ENCODE data around the gene TGFBR3. TPM values are rescaled to one million over a fixed set of nuclear protein-coding genes. Genes with fewer than 3 reads are reported as not detected.
A peak's percentile ranks its signal among the peaks of the same experiment; 100 is the strongest.

The TGFBR3 gene
- total RNA-seq, 1 donor from 2014 or later, result 4.9 TPM

DNA sequence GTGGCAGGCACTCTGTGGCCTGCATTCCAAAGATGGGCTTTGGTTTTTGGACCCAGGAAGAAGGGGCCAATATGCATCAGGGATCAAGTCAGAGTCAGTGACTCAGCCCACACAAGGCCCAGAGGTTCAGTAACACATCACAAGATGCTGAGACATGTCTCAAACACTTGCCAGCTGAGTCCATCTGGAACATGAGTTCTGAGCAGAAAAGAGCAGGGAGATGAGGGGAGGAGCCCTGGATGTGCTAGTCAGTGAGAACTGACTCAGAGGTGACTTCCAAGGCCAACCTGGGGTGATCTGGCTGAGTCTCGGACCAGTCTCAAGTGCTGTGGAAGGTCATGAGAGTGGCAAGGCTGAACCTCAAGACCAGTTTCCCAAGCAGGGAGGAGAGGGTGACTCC, 235.2 kb downstream of the TGFBR3 start:
- no peak for TF ChIP-seq CTCF (IDR thresholded peaks at IDR 0.05; ENCODE audit: unreplicated experiment)
- no peaks in the 10 kb centered on the region for H3K9me3 Mint-ChIP-seq (ENCODE audit: low read depth)
- no peaks in the 10 kb centered on the region for H3K36me3 Mint-ChIP-seq (ENCODE audit: insufficient read depth)
- H3K4me1 Mint-ChIP-seq (ENCODE audit: low read depth), result no peaks in the 10 kb centered on the region
- H3K27me3 Mint-ChIP-seq, result no peaks in the 10 kb centered on the region
- DNase-seq (ENCODE audit: low spot score, unreplicated experiment), result no peak
- no peak overlapping the region for H3K4me3 Mint-ChIP-seq (ENCODE audit: low read depth)
- no peak overlapping the region for H3K27ac Mint-ChIP-seq

DNA sequence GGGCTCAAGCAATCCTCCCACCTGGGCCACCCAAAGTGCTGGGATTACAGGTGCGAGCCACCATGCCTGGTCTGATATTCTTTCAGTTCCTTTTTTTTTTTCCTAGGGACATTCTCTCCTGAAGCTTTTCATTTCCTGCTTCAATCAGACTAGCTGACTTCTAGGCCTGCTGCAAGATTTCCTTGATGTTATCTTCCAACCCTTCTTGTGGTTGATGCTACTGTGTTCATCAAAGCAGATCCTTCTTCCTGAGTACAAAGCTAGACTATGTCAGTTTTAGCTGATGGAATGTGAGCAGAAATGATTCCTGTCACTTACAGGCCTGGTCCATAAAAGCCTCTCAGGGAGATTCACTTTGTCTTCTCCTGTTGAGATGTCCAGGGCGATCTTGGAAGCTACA, 238.9 kb downstream of the TGFBR3 start:
- H3K27me3 Mint-ChIP-seq, result peaks cover 6% of the 10 kb centered on the region
- no peaks in the 10 kb centered on the region for H3K36me3 Mint-ChIP-seq (ENCODE audit: insufficient read depth)
- TF ChIP-seq CTCF (IDR thresholded peaks at IDR 0.05; ENCODE audit: unreplicated experiment), result no peak
- no peak overlapping the region for H3K27ac Mint-ChIP-seq
- H3K4me1 Mint-ChIP-seq (ENCODE audit: low read depth), result no peaks in the 10 kb centered on the region
- no peak for DNase-seq (ENCODE audit: low spot score, unreplicated experiment)
- H3K9me3 Mint-ChIP-seq (ENCODE audit: low read depth), result peaks cover 10% of the 10 kb centered on the region
- no peak overlapping the region for H3K4me3 Mint-ChIP-seq (ENCODE audit: low read depth)

GRCh38 chr1:91645031-91645430, 240.9 kb downstream of the TGFBR3 start:
- no peaks in the 10 kb centered on the region for H3K36me3 Mint-ChIP-seq (ENCODE audit: insufficient read depth)
- H3K27ac Mint-ChIP-seq, result no peak overlapping the region
- no peaks in the 10 kb centered on the region for H3K4me1 Mint-ChIP-seq (ENCODE audit: low read depth)
- no peak for DNase-seq (ENCODE audit: low spot score, unreplicated experiment)
- TF ChIP-seq CTCF (IDR thresholded peaks at IDR 0.05; ENCODE audit: unreplicated experiment), result no peak
- peaks cover 6% of the 10 kb centered on the region for H3K27me3 Mint-ChIP-seq
- H3K9me3 Mint-ChIP-seq (ENCODE audit: low read depth), result peaks cover 17% of the 10 kb centered on the region
- no peak overlapping the region for H3K4me3 Mint-ChIP-seq (ENCODE audit: low read depth)

DNA sequence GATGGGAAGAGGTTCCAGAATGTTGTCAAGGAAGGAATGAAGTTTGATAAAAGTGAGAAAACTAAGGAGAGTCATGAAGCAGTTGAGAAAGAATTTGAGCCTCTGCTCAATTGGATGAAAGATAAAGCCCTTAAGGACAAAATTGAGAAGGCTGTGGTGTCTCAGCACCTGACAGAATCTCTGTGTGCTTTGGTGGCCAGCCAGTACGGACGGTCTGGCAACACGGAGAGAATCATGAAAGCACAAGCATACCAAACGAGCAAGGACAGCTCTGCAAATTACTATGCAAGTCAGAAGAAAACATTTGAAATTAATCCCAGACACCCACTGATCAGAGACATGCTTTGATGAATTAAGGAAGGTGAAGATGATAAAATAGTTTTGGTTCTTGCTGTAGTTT, 242.5 kb downstream of the TGFBR3 start:
- H3K4me3 Mint-ChIP-seq (ENCODE audit: low read depth), result no peak overlapping the region
- peaks cover 17% of the 10 kb centered on the region for H3K9me3 Mint-ChIP-seq (ENCODE audit: low read depth)
- H3K27ac Mint-ChIP-seq, result no peak overlapping the region
- no peaks in the 10 kb centered on the region for H3K4me1 Mint-ChIP-seq (ENCODE audit: low read depth)
- no peaks in the 10 kb centered on the region for H3K36me3 Mint-ChIP-seq (ENCODE audit: insufficient read depth)
- DNase-seq (ENCODE audit: low spot score, unreplicated experiment), result no peak
- H3K27me3 Mint-ChIP-seq, result peaks cover 6% of the 10 kb centered on the region
- no peak for TF ChIP-seq CTCF (IDR thresholded peaks at IDR 0.05; ENCODE audit: unreplicated experiment)

- H3K36me3 Mint-ChIP-seq (ENCODE audit: insufficient read depth), result no peaks in the 10 kb centered on the region
- DNase-seq (ENCODE audit: low spot score, unreplicated experiment), result no peak
- H3K4me3 Mint-ChIP-seq (ENCODE audit: low read depth), result no peak overlapping the region
- peaks cover 6% of the 10 kb centered on the region for H3K27me3 Mint-ChIP-seq
- H3K4me1 Mint-ChIP-seq (ENCODE audit: low read depth), result no peaks in the 10 kb centered on the region
- peaks cover 17% of the 10 kb centered on the region for H3K9me3 Mint-ChIP-seq (ENCODE audit: low read depth)
- no peak for TF ChIP-seq CTCF (IDR thresholded peaks at IDR 0.05; ENCODE audit: unreplicated experiment)
- peak overlapping the region; percentile 9 for H3K27ac Mint-ChIP-seq
Measured at GRCh38 chr1:91640877-91641526, 244.9 kb downstream of the TGFBR3 start.

Measured in progenitor cell of endocrine pancreas (in vitro differentiated cells).